GM12878 (cell line): ENCODE measurements around the gene FAHD1.

Experiments used
- CREB1 ChIP-seq: IDR thresholded peaks from 2 replicates; pipeline ENCODE4 v1.6.1; 2012; ENCODE audit warnings: low read depth, mild to moderate bottlenecking, inconsistent platforms
- POLR2AphosphoS5 ChIP-seq: IDR thresholded peaks from 2 replicates; pipeline ENCODE4 v1.6.1; 2011; ENCODE audit warnings: mild to moderate bottlenecking, low read length, inconsistent platforms
- TCF7 ChIP-seq: IDR thresholded peaks from 2 replicates; pipeline ENCODE4 v1.6.1; 2014; ENCODE audit warnings: antibody characterized with exemption, borderline replicate concordance
- ZNF207 ChIP-seq: fragments of 450-650 bp; IDR thresholded peaks from 2 replicates; pipeline ENCODE4 v1.6.1; 2014; ENCODE audit warnings: antibody characterized with exemption, mild to moderate bottlenecking, borderline replicate concordance
- TF ChIP-seq, protein P1 (sequence below): fragments of 450-650 bp; IDR thresholded peaks from 2 replicates; pipeline ENCODE4 v1.6.1; 2017; ENCODE audit warnings: borderline replicate concordance

GRCh38 chr16:1808691-1809090 lies 18.3 kb upstream of the FAHD1 start:
- TF ChIP-seq, protein P1, sequence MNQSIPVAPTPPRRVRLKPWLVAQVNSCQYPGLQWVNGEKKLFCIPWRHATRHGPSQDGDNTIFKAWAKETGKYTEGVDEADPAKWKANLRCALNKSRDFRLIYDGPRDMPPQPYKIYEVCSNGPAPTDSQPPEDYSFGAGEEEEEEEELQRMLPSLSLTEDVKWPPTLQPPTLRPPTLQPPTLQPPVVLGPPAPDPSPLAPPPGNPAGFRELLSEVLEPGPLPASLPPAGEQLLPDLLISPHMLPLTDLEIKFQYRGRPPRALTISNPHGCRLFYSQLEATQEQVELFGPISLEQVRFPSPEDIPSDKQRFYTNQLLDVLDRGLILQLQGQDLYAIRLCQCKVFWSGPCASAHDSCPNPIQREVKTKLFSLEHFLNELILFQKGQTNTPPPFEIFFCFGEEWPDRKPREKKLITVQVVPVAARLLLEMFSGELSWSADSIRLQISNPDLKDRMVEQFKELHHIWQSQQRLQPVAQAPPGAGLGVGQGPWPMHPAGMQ: no peak
- TF ChIP-seq CREB1 (no peak), ZNF207 (no peak), TCF7 (no peak), POLR2AphosphoS5 (no peak)
